GM23248 (cell line): ENCODE results near the gene CMIP.

Experiments used
- EZH2 ChIP-seq: fragments of 200-600 bp; sonication (generic); IDR thresholded peaks from 2 replicates; pipeline ENCODE4 v1.6.1; 2018; ENCODE audit warnings: antibody characterized with exemption, mild to moderate bottlenecking; ENCODE audit not compliant: insufficient read depth, poor library complexity, severe bottlenecking
- EZH2phosphoT487 ChIP-seq: fragments of 200-600 bp; sonication (generic); IDR thresholded peaks from 2 replicates; pipeline ENCODE4 v1.6.1; 2018; ENCODE audit warnings: antibody characterized with exemption, moderate library complexity, mild to moderate bottlenecking, low read depth; ENCODE audit not compliant: insufficient read depth

GRCh38 chr16:81535679-81536360, 91.2 kb downstream of the CMIP start:
- TF ChIP-seq EZH2 (no peak), EZH2phosphoT487 (no peak)
